Smooth muscle cell (in vitro differentiated cells): ENCODE measurements around the gene KCTD21. TPM values are rescaled to one million over a fixed set of nuclear protein-coding genes. Genes with fewer than 3 reads are reported as not detected.

Experiments
- DNase-seq: peaks from one replicate; lab custom pipeline; 2025; ENCODE audit not compliant: unreplicated experiment; lab: John Stamatoyannopoulos, UW
- H2AFZ ChIP-seq: fragments of 200-600 bp; sonication (generic); 2 replicates; pipeline ENCODE4 v1.6.0; 2016; ENCODE audit warnings: antibody characterized with exemption, low read depth, mild to moderate bottlenecking
- H3F3A ChIP-seq: fragments of 200-600 bp; sonication (generic); 2 replicates; pipeline ENCODE4 v1.6.0; 2017; ENCODE audit warnings: antibody characterized with exemption, low read depth
- H3K27ac ChIP-seq: fragments of 200-600 bp; sonication (generic); 2 replicates; pipeline ENCODE4 v1.5.1; 2016; ENCODE audit warnings: low read depth, mild to moderate bottlenecking
- H3K27me3 ChIP-seq: fragments of 200-600 bp; sonication (generic); 2 replicates; pipeline ENCODE4 v1.6.1; 2016; ENCODE audit warnings: low read depth, mild to moderate bottlenecking
- H3K36me3 ChIP-seq: fragments of 200-600 bp; sonication (generic); 2 replicates; pipeline ENCODE4 v1.5.1; 2016; ENCODE audit warnings: low read depth
- H3K4me1 ChIP-seq: fragments of 200-600 bp; sonication (generic); 2 replicates; pipeline ENCODE4 v1.5.1; 2016; ENCODE audit warnings: low read depth
- H3K4me2 ChIP-seq: fragments of 200-600 bp; sonication (generic); 2 replicates; pipeline ENCODE4 v1.6.0; 2016; ENCODE audit warnings: mild to moderate bottlenecking
- H3K4me3 ChIP-seq: fragments of 200-600 bp; sonication (generic); 2 replicates; pipeline ENCODE4 v1.5.1; 2016; ENCODE audit warnings: mild to moderate bottlenecking
- H3K79me2 ChIP-seq: fragments of 200-600 bp; sonication (generic); 2 replicates; pipeline ENCODE4 v1.6.0; 2016; ENCODE audit warnings: low read depth, mild to moderate bottlenecking
- H3K9ac ChIP-seq: fragments of 200-600 bp; sonication (generic); 2 replicates; pipeline ENCODE4 v1.6.0; 2016; ENCODE audit warnings: low read depth
- H3K9me3 ChIP-seq: fragments of 200-600 bp; sonication (generic); replicated peaks from 2 replicates; pipeline ENCODE4 v1.5.1; 2016; ENCODE audit warnings: low read depth
- H4K20me1 ChIP-seq: fragments of 200-600 bp; sonication (generic); 2 replicates; pipeline ENCODE4 v1.6.0; 2016; ENCODE audit warnings: low read depth
- CTCF ChIP-seq: fragments of 200-600 bp; sonication (generic); IDR thresholded peaks from 2 replicates; pipeline ENCODE4 v1.5.1; 2017; ENCODE audit warnings: borderline replicate concordance, mild to moderate bottlenecking, antibody characterized with exemption; ENCODE audit not compliant: insufficient read depth, poor library complexity, severe bottlenecking
- WGBS: methylation state at CpG from one replicate; pipeline ENCODE4 v1.1.7; 2016; ENCODE audit warnings: low lambda C conversion rate; 5-methylcytosine and 5-hydroxymethylcytosine counted together
- polyA plus RNA-seq: library from polyadenylated mRNA; unstranded; fragments of >200 nt; fragmentation: Nextera tagmentation; extraction: Ambion mirVana; gene quantifications from 2 replicates; pipeline ENCODE4 v1.2.1, GENCODE V29; 2016
- total RNA-seq: library from RNA; depleted of rRNA; stranded (reverse); fragments of >200 nt; gene quantifications from 2 replicates; pipeline ENCODE4 v1.2.3, GENCODE V29; 2014

The KCTD21 gene
- total and polyA plus RNA-seq, 2 experiments from 2014 or later = 4.9 to 23.5 TPM

- H3K27me3 ChIP-seq = no peaks in the 10 kb centered on the region
- H4K20me1 ChIP-seq = no peaks in the 10 kb centered on the region
- no peak overlapping the region for H3K4me2 ChIP-seq
- no peaks in the 10 kb centered on the region for H3K36me3 ChIP-seq
- H3K4me3 ChIP-seq = no peak overlapping the region
- no peaks in the 10 kb centered on the region for H3K9me3 ChIP-seq
- peaks cover 2% of the 10 kb centered on the region for H3F3A ChIP-seq
- no peak overlapping the region for H3K27ac ChIP-seq
- H2AFZ ChIP-seq = no peak overlapping the region
- no peak for TF ChIP-seq CTCF
- no peak overlapping the region for H3K9ac ChIP-seq
- no peaks in the 10 kb centered on the region for H3K79me2 ChIP-seq
- 97% methylated on average over 6 of the region's 6 CpGs for WGBS
- H3K4me1 ChIP-seq = peaks cover 4% of the 10 kb centered on the region
- no peak for DNase-seq
Observed at GRCh38 chr11:78171951-78172350, 16.5 kb downstream of the KCTD21 start.

- 83% methylated on average over 7 of the region's 7 CpGs for WGBS
- H3K27ac ChIP-seq = no peak overlapping the region
- TF ChIP-seq CTCF = no peak
- H3K27me3 ChIP-seq = no peaks in the 10 kb centered on the region
- no peaks in the 10 kb centered on the region for H3K9me3 ChIP-seq
- no peaks in the 10 kb centered on the region for H4K20me1 ChIP-seq
- H3F3A ChIP-seq = peaks cover 3% of the 10 kb centered on the region
- DNase-seq = no peak
- H3K4me1 ChIP-seq = peaks cover 4% of the 10 kb centered on the region
- H3K36me3 ChIP-seq = no peaks in the 10 kb centered on the region
- H3K4me2 ChIP-seq = no peak overlapping the region
- H2AFZ ChIP-seq = no peak overlapping the region
- H3K9ac ChIP-seq = no peak overlapping the region
- no peaks in the 10 kb centered on the region for H3K79me2 ChIP-seq
- no peak overlapping the region for H3K4me3 ChIP-seq
Observed at GRCh38 chr11:78170874-78171549, 17.4 kb downstream of the KCTD21 start.

- Histone ChIP-seq H3K4me3 (no peak overlapping the region), H3K4me2 (no peak overlapping the region), H3K27ac (no peak overlapping the region), H4K20me1 (no peaks in the 10 kb centered on the region), H3K79me2 (no peaks in the 10 kb centered on the region), H3K9ac (no peak overlapping the region), H3F3A (peaks cover 3% of the 10 kb centered on the region), H3K9me3 (no peaks in the 10 kb centered on the region), H3K27me3 (no peaks in the 10 kb centered on the region), H3K36me3 (no peaks in the 10 kb centered on the region), H3K4me1 (peaks cover 4% of the 10 kb centered on the region), H2AFZ (no peak overlapping the region)
- no peak for TF ChIP-seq CTCF
- 97% methylated on average over 11 of the region's 11 CpGs for WGBS
- DNase-seq = no peak
Observed at GRCh38 chr11:78170413-78170812, 18.0 kb downstream of the KCTD21 start.
